ENCODE measurements around the gene SPC24.
"Not testable (repeated sequence)": the region's sequence is repeated elsewhere in the genome, so short reads cannot be mapped to it uniquely, and the experiment has no call there.

SPC24 gene

GRCh38 chr19:11179716-11180297 lies 24.2 kb upstream of the SPC24 start:
- H3K4me3 ChIP-seq (ENCODE audit: low read length) = peak overlapping the region; percentile 39; the same call in 1 of the 2 replicates

DNA sequence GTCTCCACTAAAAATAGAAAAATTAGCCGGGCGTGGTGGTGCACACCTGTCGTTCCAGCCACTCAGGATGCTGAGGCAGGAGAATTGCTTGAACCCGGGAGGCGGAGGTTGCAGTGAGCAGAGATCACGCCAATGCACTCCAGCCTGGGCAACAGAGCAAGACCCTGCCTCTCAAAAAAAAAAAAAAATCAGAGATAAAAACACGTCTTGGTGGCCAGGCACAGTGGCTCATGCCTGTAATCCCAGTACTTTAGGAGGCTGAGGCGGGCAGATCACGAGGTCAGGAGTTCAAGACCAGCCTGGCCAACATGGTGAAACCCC lies 23.5 kb upstream of the SPC24 start:
- not testable (repeated sequence) for H3K4me3 ChIP-seq (ENCODE audit: low read length)

More at GRCh38 chr19:11179716-11180297, 24.2 kb upstream of the SPC24 start:
- no peak for TF ChIP-seq ZNF274 (IDR thresholded peaks at IDR 0.05; ENCODE audit: low read depth, low read length)

- no peak for TF ChIP-seq ZNF274 (IDR thresholded peaks at IDR 0.05; ENCODE audit: low read depth, low read length)
- no peak overlapping the region for H3K4me3 ChIP-seq (ENCODE audit: low read length)
Observed at GRCh38 chr19:11177592-11177991, 22.0 kb upstream of the SPC24 start.

DNA sequence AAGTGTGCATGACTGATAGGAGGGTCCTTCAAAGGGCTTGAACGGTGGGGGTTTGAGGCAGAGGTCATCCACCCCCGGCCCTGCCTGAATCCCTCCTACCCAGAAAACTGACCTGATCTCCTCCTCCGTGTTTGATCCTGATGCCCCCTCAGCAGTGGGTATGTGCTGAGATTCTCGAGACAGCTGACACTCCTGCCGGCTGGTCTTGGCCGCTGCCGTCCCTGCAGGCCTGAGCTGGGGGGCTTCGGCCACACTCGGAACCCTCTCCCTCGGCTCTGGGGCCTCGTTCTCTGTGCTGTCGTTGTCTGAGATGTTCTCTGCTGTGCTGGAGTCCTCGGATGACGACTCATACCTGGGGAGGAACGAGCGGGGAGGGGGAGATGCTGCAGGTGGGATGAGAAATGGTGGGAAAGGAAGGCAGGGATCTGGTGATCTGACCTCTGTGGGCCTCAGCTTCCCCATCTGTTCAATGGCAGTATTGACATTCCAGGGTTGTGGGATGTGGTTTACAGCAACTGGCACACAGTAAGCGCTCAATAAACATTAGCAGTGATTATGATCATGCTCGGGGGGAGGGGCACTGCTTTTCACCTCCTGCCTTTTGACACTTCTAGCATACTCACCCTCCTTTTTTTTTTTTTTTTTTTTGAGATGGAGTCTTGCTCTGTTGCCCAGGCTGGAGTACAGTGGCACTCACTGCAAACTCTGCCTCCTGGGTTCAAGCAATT lies 21.0 kb upstream of the SPC24 start:
- TF ChIP-seq ZNF274 (IDR thresholded peaks at IDR 0.05; ENCODE audit: low read depth, low read length) = no peak
- no peak overlapping the region for H3K4me3 ChIP-seq (ENCODE audit: low read length)

GRCh38 chr19:11175920-11176319 lies 20.3 kb upstream of the SPC24 start:
- TF ChIP-seq ZNF274 (IDR thresholded peaks at IDR 0.05; ENCODE audit: low read depth, low read length) = no peak
- no peak overlapping the region for H3K4me3 ChIP-seq (ENCODE audit: low read length)

DNA sequence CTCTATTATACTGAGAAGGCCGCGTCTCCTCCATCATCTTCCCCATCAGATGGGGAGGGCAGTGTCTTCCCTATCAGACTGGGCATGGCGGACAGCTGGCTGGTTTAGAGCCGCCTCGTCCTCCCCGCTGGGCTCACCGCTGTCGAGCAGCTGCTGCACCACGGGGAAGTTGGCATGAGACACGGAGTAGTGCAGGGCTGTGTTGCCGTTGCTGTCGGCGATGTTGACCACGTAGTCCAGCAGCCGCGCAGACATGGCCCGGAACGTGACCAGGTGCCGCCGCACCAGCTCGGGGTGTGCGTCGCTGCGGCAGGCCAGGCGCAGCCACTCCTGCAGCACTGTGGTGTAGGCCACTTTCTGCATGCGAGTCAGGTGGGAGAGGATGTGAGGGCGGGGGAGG lies 18.8 kb upstream of the SPC24 start:
- no peak overlapping the region for H3K4me3 ChIP-seq (ENCODE audit: low read length)
- TF ChIP-seq ZNF274 (IDR thresholded peaks at IDR 0.05; ENCODE audit: low read depth, low read length) = no peak

- no peak for TF ChIP-seq ZNF274 (IDR thresholded peaks at IDR 0.05; ENCODE audit: low read depth, low read length)
- H3K4me3 ChIP-seq (ENCODE audit: low read length) = no peak overlapping the region
Observed at GRCh38 chr19:11173516-11174155, 18.1 kb upstream of the SPC24 start.

GRCh38 chr19:11172576-11172975 lies 17.0 kb upstream of the SPC24 start:
- no peak for TF ChIP-seq ZNF274 (IDR thresholded peaks at IDR 0.05; ENCODE audit: low read depth, low read length)
- H3K4me3 ChIP-seq (ENCODE audit: low read length) = no peak overlapping the region

DNA sequence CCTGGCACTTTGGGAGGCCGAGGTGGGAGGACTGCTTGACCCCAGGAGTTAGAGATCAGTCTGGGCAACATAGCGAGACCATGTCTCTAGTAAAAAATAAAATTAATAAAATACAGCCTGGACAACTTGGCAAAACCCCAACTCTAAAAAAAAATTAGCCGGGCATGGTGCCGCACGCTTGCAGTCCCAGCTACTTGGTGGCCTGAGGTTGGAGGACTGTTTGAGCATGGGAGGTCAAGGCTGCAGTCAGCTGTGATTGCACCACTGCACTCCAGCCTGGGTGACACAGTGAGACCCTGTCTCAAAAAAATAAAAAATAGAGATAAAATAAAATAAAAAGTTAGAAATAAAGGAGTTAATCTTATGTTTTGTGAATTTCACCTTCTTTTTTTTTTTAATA lies 15.6 kb upstream of the SPC24 start:
- TF ChIP-seq ZNF274 (IDR thresholded peaks at IDR 0.05; ENCODE audit: low read depth, low read length) = no peak
- no peak overlapping the region for H3K4me3 ChIP-seq (ENCODE audit: low read length)

DNA sequence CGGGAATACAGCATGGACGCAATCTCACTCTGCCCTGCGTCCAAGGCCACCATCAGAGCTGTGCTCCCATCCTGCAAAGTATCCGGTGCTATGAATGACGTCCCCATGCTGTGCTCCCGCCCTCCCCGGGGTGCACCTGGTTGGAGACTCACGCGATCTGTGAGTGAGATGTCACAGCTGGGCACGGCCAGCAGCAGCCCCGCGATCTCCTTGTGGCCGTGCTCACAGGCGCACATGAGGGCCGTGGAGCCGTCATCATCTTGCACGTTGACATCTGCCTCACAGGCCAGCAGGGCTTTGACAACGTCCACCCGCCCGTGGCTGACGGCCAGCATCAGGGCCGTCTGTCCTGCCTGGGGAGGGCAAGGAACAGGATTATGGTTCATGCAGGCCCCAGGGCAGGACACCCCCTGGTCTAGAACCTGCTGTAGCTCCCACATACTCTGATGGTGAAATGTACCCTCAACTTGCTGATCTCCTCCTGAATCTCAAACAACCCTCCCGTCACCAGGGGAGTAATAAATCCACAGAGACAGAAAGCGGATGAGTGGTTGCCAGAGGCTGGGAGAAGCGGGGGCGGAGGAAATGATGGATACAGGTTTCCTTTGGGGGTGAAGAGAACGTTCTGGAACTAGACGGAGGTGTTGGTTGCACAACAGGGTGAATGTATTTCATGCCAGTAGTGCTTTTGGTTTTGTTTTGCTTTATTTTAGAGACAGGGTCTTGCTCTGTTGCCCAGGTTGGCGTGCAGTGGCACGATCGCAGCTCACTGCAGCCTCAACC lies 14.5 kb upstream of the SPC24 start:
- H3K4me3 ChIP-seq (ENCODE audit: low read length) = no peak overlapping the region
- TF ChIP-seq ZNF274 (IDR thresholded peaks at IDR 0.05; ENCODE audit: low read depth, low read length) = no peak

DNA sequence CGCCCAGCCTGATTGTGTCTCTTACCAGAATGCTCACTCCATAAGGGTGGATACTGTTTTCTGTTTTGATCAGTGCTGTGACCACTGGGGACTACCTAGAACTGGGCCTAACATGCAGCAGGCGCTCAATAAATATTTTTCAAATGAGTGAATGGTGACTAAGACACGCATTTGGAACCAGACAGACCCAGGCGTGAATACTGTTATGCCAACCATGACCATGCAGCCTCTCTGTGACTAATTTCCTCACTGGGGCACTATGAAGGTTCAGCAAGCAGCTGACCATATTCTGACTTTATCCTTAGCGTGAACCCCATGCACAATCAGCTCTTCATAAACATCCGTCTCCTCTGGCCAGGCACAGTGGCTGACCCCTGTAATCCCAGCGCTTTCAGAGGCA lies 13.0 kb upstream of the SPC24 start:
- no peak for TF ChIP-seq ZNF274 (IDR thresholded peaks at IDR 0.05; ENCODE audit: low read depth, low read length)
- no peak overlapping the region for H3K4me3 ChIP-seq (ENCODE audit: low read length)

DNA sequence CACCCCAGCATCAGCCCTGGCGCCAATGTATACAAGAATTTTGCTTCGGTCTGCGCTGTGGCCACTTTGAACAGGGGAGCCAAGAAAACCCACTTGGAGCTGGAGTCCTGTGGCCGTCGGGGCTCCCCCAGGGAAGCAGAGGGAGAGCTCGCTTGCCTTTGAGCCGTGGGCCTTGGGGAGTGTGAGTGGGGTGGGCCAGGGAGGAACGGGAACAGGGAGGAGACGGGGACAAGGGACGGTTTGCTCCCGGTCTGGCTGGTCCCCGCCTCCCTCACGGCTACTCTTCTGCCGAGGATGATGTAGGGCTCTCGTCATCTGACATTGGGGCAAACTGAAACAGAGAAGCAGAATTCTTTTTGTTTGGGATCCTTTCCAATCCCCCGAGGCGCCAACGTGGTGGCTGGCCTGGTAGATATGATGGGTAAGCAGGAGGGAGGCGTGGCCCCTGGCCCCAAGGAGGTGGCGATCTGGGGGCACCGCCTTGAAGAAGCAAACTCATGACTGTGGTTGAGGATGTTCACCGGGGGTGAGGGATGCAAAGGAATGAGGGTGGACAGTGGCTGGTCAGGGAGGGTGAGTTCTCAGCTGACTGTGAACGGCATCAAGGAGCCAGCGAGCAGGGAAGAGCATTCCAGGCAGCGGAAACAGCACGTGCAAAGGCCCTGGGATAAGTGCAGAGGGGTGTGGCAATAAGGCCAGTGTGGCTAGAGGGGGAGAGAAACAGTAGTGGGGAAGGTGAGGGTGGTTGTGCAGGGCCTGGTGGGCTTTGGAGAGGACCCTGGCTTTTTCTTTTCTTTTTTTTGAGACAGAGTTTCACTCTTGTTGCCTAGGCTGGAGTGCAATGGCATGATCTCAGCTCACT lies 10.9 kb upstream of the SPC24 start:
- H3K4me3 ChIP-seq (ENCODE audit: low read length) = no peak overlapping the region
- no peak for TF ChIP-seq ZNF274 (IDR thresholded peaks at IDR 0.05; ENCODE audit: low read depth, low read length)

DNA sequence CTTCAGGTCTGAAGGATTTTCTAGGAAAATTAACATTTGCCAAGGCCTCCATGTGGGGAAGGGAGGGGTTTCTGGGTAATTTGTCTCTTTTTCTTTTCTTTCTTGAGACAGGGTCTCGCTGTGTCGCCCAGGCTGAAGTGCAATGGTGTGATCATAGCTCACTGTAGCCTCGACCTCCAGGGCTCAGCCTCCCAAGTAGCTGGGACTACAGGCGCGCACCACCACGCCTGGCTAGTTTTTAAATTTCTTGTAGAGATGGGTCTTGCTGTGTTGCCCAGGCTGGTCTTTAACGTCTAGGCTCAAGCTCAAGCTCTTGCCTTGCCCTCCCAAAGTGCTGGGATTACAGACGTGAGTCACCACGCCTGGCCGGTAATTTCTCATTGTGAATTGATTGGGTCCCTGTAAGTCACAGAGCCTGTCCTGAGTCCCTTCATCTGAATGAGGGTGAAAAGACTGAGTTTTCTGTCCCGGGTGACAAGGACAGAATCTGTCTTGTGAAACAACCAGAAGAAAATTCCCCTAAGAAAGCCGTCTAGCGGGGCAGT lies 10.0 kb upstream of the SPC24 start:
- no peak overlapping the region for H3K4me3 ChIP-seq (ENCODE audit: low read length)
- no peak for TF ChIP-seq ZNF274 (IDR thresholded peaks at IDR 0.05; ENCODE audit: low read depth, low read length)

Data from GM08714 (cell line).